AG04450 (cell line): ENCODE results near the gene CTRL. TPM values are rescaled to one million over a fixed set of nuclear protein-coding genes. Genes with fewer than 3 reads are reported as not detected.

Experiments
- CTCF ChIA-PET: fragments of 300-600, 350-600 bp; formaldehyde crosslinking; extraction: SDS; loops from one replicate; lab custom pipeline; 2022; ENCODE audit warnings: antibody characterized with exemption, inconsistent platforms; lab: Charles Lee
- POLR2A ChIA-PET: fragments of 350-600 bp; formaldehyde crosslinking; extraction: SDS; loops from one replicate; lab custom pipeline; 2021; ENCODE audit warnings: antibody characterized with exemption, inconsistent platforms; lab: Yijun Ruan, JAX
- DNase-seq: peaks from one replicate; pipeline ENCODE4 v3.0.0-alpha.2; 2011; ENCODE audit warnings: low read depth, low spot score
- H3K27ac ChIP-seq: one replicate; pipeline ENCODE4 v1.5.1; 2012; ENCODE audit warnings: low read depth, low read length, control low read depth
- H3K27me3 ChIP-seq: one replicate; pipeline ENCODE4 v1.6.0; 2012; ENCODE audit warnings: low read length; ENCODE audit not compliant: control insufficient read depth, insufficient read depth
- H3K4me3 ChIP-seq: 2 replicates; pipeline ENCODE4 v1.5.1; 2011; ENCODE audit warnings: mild to moderate bottlenecking, low read depth, low read length, control low read depth
- H3K9me3 ChIP-seq: 2 replicates; pipeline ENCODE4 v1.5.1; 2012; ENCODE audit warnings: low read length; ENCODE audit not compliant: control insufficient read depth, insufficient read depth
- CTCF ChIP-seq: IDR thresholded peaks from 2 replicates; pipeline ENCODE4 v1.5.1; 2011; ENCODE audit warnings: low read depth, low read length, control low read depth, inconsistent platforms
- polyA plus RNA-seq: library from polyadenylated mRNA; depleted of rRNA; stranded (reverse); fragments of >200 nt; gene quantifications from 2 replicates; pipeline ENCODE4 v1.2.3, GENCODE V29; 2011; rRNA removed
- small RNA-seq: library from RNA; depleted of rRNA; stranded (forward); fragments of <200 nt; gene quantifications from one replicate; pipeline ENCODE3, GENCODE V24; 2012; ENCODE audit warnings: low read depth; ENCODE audit not compliant: insufficient read length

The CTRL gene
- polyA plus RNA-seq, 1 experiment: 0.14 TPM

GRCh38 chr16:67879936-67880335 lies 51.7 kb downstream of the CTRL start:
- DNase-seq: no peak
- no peak overlapping the region for H3K4me3 ChIP-seq
- no peak for TF ChIP-seq CTCF
- ChIA-PET CTCF (no interaction called here), POLR2A (no interaction called here)
- no peak overlapping the region for H3K27ac ChIP-seq
- H3K9me3 ChIP-seq: no peaks in the 10 kb centered on the region
- no peaks in the 10 kb centered on the region for H3K27me3 ChIP-seq

Small RNA genes within 50 kb of the gene (small RNA-seq; reads per million reads assigned to genes)
- not detected for gene NRN1L

Other genes with a start within 250 kb of the CTRL start
- gene GFOD2, start 212.5 kb downstream of the CTRL start, polyA plus RNA-seq: 11.1 and 11.8 TPM in 2 replicates
- 11.3 and 11.7 TPM in 2 replicates for gene RANBP10, start 125.3 kb downstream of the CTRL start, polyA plus RNA-seq
- 0.92 and 1.1 TPM in 2 replicates for gene TSNAXIP1, start 125.0 kb downstream of the CTRL start, polyA plus RNA-seq
- 22.3 and 22.8 TPM in 2 replicates for gene THAP11, start 89.5 kb downstream of the CTRL start, polyA plus RNA-seq
- gene NUTF2, start 84.9 kb downstream of the CTRL start, polyA plus RNA-seq: 151 and 190 TPM in 2 replicates
- 17.9 and 21.7 TPM in 2 replicates for gene CENPT, start 84.2 kb downstream of the CTRL start, polyA plus RNA-seq
- 18.7 and 31.6 TPM in 2 replicates for gene EDC4, start 58.8 kb downstream of the CTRL start, polyA plus RNA-seq
- gene NRN1L, start 47.0 kb downstream of the CTRL start, polyA plus RNA-seq: 0.21 TPM in 1 of 2 replicates, not detected in the other
- 18.2 and 26.6 TPM in 2 replicates for gene PSKH1, start 38.6 kb downstream of the CTRL start, polyA plus RNA-seq
- gene PSMB10, start 5.0 kb upstream of the CTRL start, polyA plus RNA-seq: 18.1 and 29.1 TPM in 2 replicates
- gene LCAT, start 12.3 kb upstream of the CTRL start, polyA plus RNA-seq: 5.2 and 7.9 TPM in 2 replicates
- gene SLC12A4, start 36.8 kb upstream of the CTRL start, polyA plus RNA-seq: 48.1 and 63.0 TPM in 2 replicates
- gene DPEP3, start 48.6 kb upstream of the CTRL start, polyA plus RNA-seq: not detected in 2 replicates
- not detected in 2 replicates for gene DPEP2, start 67.6 kb upstream of the CTRL start, polyA plus RNA-seq
- not detected in 2 replicates for gene DPEP2NB, start 84.0 kb upstream of the CTRL start, polyA plus RNA-seq
- 7.6 and 8.1 TPM in 2 replicates for gene DDX28, start 91.4 kb upstream of the CTRL start, polyA plus RNA-seq
- 13.7 and 14.1 TPM in 2 replicates for gene DUS2, start 91.4 kb upstream of the CTRL start, polyA plus RNA-seq
- 13.8 and 16.7 TPM in 2 replicates for gene NFATC3, start 153.5 kb upstream of the CTRL start, polyA plus RNA-seq